Fibroblast of the aortic adventitia (primary cell): ENCODE data around the gene FBXW8. TPM values are rescaled to one million over a fixed set of nuclear protein-coding genes. Genes with fewer than 3 reads are reported as not detected.

Source experiments
- DNase-seq: peaks from one replicate; pipeline ENCODE4 v3.0.0-alpha.2; 2010; ENCODE audit warnings: low read depth
- H3K4me3 ChIP-seq: 2 replicates; pipeline ENCODE4 v1.5.1; 2011; ENCODE audit warnings: low read depth, mild to moderate bottlenecking, control low read depth, low read length, moderate library complexity
- total RNA-seq: library from RNA; depleted of rRNA; stranded (reverse); fragments of >200 nt; gene quantifications from 2 replicates; pipeline ENCODE4 v1.2.3, GENCODE V29; 2012; ENCODE audit warnings: low replicate concordance
- TF ChIP-seq, protein P1 (sequence below): IDR thresholded peaks from 2 replicates; pipeline ENCODE4 v1.5.1; 2011; ENCODE audit warnings: mild to moderate bottlenecking, low read length, control low read depth, inconsistent platforms; ENCODE audit not compliant: insufficient read depth

Gene FBXW8
- total RNA-seq, 1 donor, result 11.2 TPM

GRCh38 chr12:116977465-116978380, 67.0 kb downstream of the FBXW8 start:
- no peak for DNase-seq
- TF ChIP-seq, protein P1, sequence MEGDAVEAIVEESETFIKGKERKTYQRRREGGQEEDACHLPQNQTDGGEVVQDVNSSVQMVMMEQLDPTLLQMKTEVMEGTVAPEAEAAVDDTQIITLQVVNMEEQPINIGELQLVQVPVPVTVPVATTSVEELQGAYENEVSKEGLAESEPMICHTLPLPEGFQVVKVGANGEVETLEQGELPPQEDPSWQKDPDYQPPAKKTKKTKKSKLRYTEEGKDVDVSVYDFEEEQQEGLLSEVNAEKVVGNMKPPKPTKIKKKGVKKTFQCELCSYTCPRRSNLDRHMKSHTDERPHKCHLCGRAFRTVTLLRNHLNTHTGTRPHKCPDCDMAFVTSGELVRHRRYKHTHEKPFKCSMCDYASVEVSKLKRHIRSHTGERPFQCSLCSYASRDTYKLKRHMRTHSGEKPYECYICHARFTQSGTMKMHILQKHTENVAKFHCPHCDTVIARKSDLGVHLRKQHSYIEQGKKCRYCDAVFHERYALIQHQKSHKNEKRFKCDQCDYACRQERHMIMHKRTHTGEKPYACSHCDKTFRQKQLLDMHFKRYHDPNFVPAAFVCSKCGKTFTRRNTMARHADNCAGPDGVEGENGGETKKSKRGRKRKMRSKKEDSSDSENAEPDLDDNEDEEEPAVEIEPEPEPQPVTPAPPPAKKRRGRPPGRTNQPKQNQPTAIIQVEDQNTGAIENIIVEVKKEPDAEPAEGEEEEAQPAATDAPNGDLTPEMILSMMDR, result no peak

DNA sequence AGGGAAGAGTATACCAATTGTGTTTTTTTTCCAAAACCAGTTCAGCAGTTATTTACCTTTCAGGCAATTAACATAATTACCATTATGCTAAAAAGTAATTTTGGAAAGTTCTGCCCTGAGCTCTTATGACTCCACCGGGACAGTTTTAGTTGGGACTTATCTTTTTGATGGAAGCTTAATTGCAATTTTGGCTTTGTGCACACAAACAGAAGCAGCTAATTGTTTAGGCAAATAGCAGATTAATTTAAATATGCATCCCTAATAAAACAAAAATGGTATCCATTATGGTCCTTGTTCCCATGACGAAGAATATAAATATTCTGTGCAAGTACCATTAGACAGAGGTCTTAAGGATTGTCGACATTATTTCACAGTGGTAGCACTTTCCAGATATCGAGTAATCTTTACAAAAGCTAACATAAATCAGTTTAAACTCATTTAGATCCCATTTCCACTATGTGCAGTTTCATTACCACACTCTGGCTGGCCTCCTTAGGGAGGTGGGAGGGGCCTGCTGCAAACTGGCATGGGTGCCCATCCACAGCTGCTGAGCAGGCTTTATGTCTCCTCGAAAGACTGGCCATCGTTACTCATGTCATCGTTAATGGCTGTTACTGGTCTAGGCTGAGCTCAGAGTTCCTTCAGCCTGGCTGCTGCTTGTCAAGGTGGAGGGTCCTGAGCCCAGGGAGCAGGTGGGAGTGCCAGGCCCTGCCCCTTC, 68.2 kb downstream of the FBXW8 start:
- TF ChIP-seq, protein P1, result no peak
- DNase-seq, result no peak
- H3K4me3 ChIP-seq, result no peak overlapping the region

More at GRCh38 chr12:116977465-116978380, 67.0 kb downstream of the FBXW8 start:
- no peak overlapping the region for H3K4me3 ChIP-seq

- TF ChIP-seq, protein P1, result no peak
- H3K4me3 ChIP-seq, result no peak overlapping the region
- no peak for DNase-seq
These were observed 69.3 kb downstream of the FBXW8 start for GRCh38 chr12:116980083-116980482.

DNA sequence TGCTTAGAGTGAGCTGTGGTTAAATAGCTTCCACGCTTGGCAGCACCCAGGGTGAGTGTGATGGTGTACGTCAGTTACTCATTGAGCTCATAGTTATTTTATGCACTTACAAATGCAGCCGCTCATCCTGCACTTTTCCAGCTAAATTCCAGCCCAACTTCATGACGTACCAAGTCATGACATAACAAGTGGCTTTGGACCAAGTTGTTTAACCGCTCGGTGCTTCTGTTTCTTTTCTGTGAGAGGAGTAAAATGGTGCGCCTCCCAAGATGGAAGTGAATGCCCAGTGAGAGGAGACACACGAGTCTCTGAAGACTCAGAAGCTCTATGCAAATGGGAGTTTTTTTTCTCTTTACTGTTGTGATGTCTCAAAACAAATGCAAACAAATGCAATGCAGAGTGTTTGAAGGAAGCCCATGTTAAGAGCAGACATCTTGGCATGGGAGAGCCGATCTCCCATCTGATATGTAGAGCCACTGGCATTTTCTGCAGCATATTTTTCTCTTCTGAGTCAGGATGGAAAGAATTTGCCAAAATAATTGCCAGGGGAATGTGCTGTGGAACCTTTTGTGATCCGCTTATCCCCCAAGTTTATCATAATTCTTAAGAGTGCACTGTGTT, 72.2 kb downstream of the FBXW8 start:
- peak; percentile 97 for DNase-seq
- TF ChIP-seq, protein P1, result no peak
- H3K4me3 ChIP-seq, result peak overlapping the region; percentile 39

- TF ChIP-seq, protein P1, result no peak
- no peak overlapping the region for H3K4me3 ChIP-seq
- no peak for DNase-seq
These were observed 73.3 kb downstream of the FBXW8 start for GRCh38 chr12:116984098-116984497.

GRCh38 chr12:116990329-116990728, 79.6 kb downstream of the FBXW8 start:
- no peak for DNase-seq
- TF ChIP-seq, protein P1, result no peak
- H3K4me3 ChIP-seq, result no peak overlapping the region
